HG03521 (cell line): ENCODE data around the gene KAT6B.
A peak's percentile ranks its signal among the peaks of the same experiment; 100 is the strongest.
"Not testable (repeated sequence)": the region's sequence is repeated elsewhere in the genome, so short reads cannot be mapped to it uniquely, and the experiment has no call there.

Source experiments
- ATAC-seq: cut with Tn5 transposase; IDR thresholded peaks from one replicate; pipeline ENCODE4 v1.9.1; 2021; ENCODE audit warnings: mild to moderate bottlenecking, moderate library complexity; ENCODE audit not compliant: unreplicated experiment

The KAT6B gene

GRCh38 chr10:74826142-74827044, at the start of gene KAT6B:
KAT6B (plus strand) TSS chr10:74826600; CDS start chr10:74842858, 16,258 bp downstream.
- peak; percentile 83 for ATAC-seq

GRCh38 chr10:74778436-74779094, 47.8 kb upstream of the KAT6B start:
- ATAC-seq = no peak

- ATAC-seq = not testable (repeated sequence)
Measured at GRCh38 chr10:74781870-74782269, 44.5 kb upstream of the KAT6B start.

GRCh38 chr10:74784462-74784861, 41.9 kb upstream of the KAT6B start:
- no peak for ATAC-seq

GRCh38 chr10:74786126-74786525, 40.3 kb upstream of the KAT6B start:
- ATAC-seq = no peak

- ATAC-seq = no peak
Measured at GRCh38 chr10:74787457-74787856, 38.9 kb upstream of the KAT6B start.

GRCh38 chr10:74791979-74792378, 34.4 kb upstream of the KAT6B start:
- not testable (repeated sequence) for ATAC-seq

GRCh38 chr10:74792726-74793125, 33.7 kb upstream of the KAT6B start:
- no peak for ATAC-seq

GRCh38 chr10:74793240-74793639, 33.2 kb upstream of the KAT6B start:
- ATAC-seq = not testable (repeated sequence)

- no peak for ATAC-seq
Measured at GRCh38 chr10:74794531-74794930, 31.9 kb upstream of the KAT6B start.

- no peak for ATAC-seq
Measured at GRCh38 chr10:74797550-74797949, 28.9 kb upstream of the KAT6B start.

GRCh38 chr10:74799721-74800221, 26.6 kb upstream of the KAT6B start:
- no peak for ATAC-seq

- no peak for ATAC-seq
Measured at GRCh38 chr10:74801447-74801846, 25.0 kb upstream of the KAT6B start.

GRCh38 chr10:74808501-74808900, 17.9 kb upstream of the KAT6B start:
- ATAC-seq = no peak

- ATAC-seq = no peak
Measured at GRCh38 chr10:74810087-74810486, 16.3 kb upstream of the KAT6B start.

GRCh38 chr10:74813381-74814259, 12.8 kb upstream of the KAT6B start:
- ATAC-seq = no peak

- no peak for ATAC-seq
Measured at GRCh38 chr10:74814797-74815196, 11.6 kb upstream of the KAT6B start.

GRCh38 chr10:74816824-74817498, 9.4 kb upstream of the KAT6B start:
- no peak for ATAC-seq

- ATAC-seq = no peak
Measured at GRCh38 chr10:74821501-74821900, 4.9 kb upstream of the KAT6B start.

GRCh38 chr10:74822101-74822500, 4.3 kb upstream of the KAT6B start:
- ATAC-seq = no peak
